ENCODE results near the gene PTPN18.
"Not testable (repeated sequence)": the region's sequence is repeated elsewhere in the genome, so short reads cannot be mapped to it uniquely, and the experiment has no call there.

Gene PTPN18

GRCh38 chr2:130382313-130382917, 26.6 kb downstream of the PTPN18 start:
- DNase-seq: no peak

GRCh38 chr2:130385709-130386108, 29.9 kb downstream of the PTPN18 start:
- no peak for DNase-seq

DNA sequence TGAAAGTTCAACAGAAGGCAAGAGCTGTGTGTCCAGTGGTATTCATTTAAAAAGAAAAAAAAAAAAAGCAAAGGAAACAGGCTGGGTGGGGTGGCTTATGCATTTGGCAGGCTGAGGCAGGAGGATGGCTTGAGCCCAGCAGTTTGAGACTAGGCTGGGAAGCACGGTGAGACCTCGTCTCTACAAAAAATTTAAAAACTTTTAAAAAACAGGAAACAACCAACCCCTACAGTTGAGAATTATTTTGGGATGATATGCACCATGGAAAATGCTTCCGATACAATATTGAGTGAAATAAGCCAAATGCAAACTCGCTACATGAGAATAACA, 31.2 kb downstream of the PTPN18 start:
- DNase-seq: no peak

DNA sequence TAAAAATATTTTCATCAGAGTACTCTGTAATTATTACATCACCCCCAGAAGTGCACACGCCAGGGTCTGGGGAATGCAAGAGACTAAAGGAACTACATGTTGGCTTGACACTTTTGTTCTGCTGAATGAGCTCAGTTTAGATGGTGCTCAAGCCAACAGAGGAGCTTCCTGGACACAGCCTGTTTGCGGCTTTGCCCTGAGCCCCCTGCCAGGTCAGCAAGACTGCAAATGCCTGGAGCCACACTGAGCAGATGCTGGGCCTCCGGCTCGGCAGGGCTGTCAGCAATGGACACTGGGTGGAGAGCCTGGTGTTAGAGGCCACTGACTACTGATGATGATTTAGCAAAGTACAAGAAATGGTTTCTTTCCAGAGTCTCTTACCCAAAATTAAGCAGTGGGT, 31.9 kb downstream of the PTPN18 start:
- DNase-seq: no peak

- DNase-seq: no peak
Measured at GRCh38 chr2:130388221-130388907, 32.5 kb downstream of the PTPN18 start.

DNA sequence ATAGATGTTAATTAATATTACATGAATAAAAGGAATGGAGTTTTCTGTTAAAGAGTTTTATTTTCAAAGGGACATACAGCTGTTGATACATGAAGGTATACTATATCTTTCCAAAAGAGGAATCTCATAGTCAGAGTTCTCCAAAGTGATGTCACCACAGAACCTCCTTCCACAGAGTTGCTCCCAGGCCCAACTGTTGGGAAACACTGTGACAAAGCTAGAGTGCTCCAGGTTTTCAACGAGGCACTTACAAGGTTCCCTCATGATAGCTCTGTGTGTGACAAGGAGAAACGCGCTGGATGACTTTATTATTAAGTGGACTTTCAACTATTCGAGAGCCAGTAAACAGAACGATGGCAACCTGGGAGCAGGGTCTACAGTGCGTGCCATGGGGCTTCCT, 33.5 kb downstream of the PTPN18 start:
- DNase-seq: no peak

DNA sequence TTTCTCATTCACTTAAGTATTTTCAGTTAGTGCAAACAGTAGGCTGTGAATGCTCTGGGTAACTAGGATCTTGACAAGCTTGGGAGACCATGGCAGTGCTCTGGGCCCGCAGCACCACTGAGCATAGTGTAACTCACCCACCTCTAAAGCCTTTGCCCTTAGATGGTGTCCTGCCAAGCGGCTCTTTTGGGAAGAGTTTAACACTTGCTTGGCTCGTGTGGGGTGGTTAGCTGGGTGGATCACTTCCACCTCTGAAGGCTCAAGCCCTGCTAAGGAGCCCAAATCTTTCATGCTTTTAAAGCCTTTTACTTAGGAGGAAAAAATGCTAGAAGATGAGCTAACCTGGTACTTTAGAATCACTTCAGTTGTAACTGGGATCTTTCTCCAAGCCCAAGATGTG, 33.9 kb downstream of the PTPN18 start:
- DNase-seq: no peak

- no peak for DNase-seq
Measured at GRCh38 chr2:130390460-130391057, 34.7 kb downstream of the PTPN18 start.

GRCh38 chr2:130391058-130391871, 35.4 kb downstream of the PTPN18 start:
- peak; percentile 23 to 66 for DNase-seq

DNA sequence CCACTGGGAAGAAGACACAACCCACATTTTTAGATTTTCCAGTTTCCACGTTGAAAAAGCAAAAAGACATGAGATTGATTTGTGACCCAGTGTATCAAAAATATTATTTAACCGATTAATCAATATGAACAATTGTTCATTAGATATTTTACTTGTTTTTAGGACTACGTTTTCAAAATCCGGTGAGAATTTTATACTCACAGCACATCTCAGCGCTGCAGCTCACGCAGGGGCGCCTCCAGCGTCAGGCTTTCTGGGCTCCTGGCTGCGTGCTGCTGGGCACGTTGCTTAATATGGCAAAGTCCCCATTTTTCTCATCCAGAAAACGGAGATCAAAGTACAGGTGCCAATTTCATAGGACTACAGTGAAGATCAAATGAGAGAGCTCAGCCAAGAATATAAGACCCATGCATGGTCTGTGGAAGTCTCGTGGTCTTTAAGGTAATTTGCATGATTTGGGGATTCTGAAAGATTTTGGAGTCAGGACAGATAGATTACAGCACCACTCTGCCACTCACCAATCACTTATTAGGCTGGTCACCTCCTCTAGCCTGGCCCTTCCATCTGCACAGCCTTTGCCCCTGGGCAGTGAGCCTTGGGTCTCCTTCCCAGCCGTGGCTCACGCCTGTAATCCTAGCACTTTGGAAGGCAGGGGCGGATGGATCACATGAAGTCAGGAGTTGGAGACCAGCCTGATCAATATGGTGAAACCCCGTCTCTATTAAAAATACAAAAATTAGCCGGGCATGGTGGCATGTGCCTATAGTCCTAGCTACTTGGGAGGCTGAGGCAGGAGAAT, 36.2 kb downstream of the PTPN18 start:
- DNase-seq: no peak

- peak in 1 of 2 experiments; percentile 36 for DNase-seq
Measured at GRCh38 chr2:130393318-130393910, 37.6 kb downstream of the PTPN18 start.

DNA sequence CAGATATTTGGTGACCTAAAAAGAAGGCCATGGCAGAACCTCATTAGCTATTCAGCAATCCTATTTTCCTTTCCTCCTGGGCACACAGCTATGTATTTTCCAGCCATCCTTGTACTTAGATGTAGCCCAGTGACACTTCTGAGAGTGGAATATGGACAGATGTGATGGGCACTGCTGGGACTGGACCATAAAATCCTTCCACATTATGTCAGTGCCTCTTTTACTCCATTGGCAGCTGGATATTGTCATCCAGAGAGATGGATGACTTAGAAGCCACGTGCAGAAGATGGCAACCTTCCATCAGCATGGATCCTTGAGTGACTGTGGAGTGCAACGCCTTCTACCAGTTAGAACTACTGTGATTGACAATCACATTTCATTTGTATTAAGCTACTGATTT, 50.4 kb downstream of the PTPN18 start:
- DNase-seq: not testable (repeated sequence)

DNA sequence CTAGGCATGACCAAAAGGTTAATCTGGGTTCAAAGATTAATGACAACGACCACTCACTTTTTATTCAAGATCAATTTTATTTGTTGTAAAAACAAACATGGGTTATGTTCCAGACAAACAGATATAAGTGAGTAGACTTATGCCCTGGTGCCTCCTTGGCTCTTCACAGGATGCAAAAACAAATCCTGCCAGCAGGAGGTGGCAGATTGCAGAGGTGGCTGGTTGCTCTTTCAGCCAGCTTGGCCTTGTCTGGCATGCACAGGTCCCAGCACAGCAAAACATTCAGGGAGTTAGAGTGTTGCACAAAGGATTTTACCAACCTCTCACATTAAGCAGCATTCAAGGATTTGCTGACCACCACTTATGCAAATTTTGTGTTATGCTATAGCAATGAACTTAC, 60.8 kb downstream of the PTPN18 start:
- DNase-seq: not testable (repeated sequence)

DNA sequence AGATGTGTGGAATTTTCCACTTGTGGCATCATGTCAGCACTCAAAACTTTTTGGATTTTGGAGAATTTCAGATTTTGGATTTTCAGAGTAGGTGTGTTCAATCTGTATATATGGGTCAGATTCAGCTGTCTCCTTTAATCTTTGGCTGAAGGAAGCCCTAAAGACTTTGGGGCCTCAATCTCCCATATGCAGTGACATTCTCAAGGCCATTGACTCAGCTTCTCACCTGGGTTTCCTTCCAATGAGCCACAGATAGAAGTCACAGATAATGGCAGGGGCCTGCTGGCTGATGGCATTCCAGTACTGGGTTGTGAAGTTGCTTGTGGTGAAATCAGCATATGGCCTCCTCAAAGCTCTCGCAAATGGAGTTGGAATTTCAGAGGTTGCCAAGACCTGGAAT, 63.0 kb downstream of the PTPN18 start:
- not testable (repeated sequence) for DNase-seq
